SK-N-DZ (cell line): ENCODE results near the gene P4HA2.

Experiments
- DNase-seq: peaks from one replicate; pipeline ENCODE4 v3.0.0-alpha.2; 2015; ENCODE audit warnings: low spot score

The P4HA2 gene

DNA sequence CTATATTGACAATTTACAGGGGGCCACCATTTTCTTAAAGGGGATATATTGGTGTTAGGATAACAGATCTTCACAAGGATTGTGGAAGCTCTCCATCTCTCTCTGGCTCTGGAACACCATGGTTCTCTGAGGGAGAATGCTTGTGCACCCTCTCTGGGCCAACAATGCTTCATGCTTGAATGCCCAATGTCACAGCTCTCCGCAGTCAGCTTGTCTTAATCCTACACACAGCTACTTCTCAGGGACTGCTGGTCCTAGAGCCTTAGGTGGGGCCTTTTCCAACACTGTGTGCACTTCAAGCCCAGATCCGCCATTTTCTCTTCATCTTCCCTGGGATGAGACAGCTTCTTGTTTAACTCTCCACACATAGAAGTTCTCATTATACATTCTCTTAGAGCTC, 22.9 kb upstream of the P4HA2 start:
- DNase-seq = no peak

DNA sequence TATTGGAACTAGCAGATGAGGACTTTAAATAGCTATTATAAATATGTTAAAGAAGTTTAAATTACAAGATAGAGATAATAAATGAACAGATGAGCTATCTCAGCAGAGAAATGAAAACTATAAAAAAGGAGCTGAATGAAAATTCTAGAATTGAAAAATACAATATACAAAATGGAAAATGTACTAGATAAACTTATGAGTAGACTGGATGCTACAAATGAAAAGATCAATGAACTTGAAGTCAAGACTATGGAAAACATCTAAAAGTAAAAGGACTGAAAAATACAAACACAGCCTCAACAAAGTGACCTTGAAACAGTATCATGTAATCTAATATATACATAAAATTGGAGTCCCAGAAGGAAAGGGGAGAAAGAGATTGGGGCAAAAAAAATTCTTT, 19.2 kb upstream of the P4HA2 start:
- no peak for DNase-seq

DNA sequence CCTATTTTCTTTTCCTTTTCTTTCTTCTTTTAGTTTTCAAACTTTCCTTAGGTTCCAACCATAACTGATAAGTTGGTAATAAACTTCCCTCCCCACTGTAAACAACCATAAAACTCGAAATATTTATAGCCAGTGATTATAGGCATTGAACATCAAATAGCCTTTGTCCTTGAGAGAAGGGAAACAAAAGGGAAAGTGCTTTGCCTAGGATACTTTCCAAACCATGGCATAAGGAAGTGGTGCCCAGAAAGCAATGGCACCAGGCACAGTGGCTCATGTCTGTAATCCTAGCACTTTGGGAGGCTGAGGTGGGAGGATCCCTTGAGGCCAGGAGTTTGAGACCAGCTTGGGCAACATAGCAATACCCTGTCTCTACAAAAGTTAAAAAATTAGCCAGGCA, 17.9 kb upstream of the P4HA2 start:
- no peak for DNase-seq

GRCh38 chr5:132243366-132243977, 15.8 kb upstream of the P4HA2 start:
- no peak for DNase-seq

DNA sequence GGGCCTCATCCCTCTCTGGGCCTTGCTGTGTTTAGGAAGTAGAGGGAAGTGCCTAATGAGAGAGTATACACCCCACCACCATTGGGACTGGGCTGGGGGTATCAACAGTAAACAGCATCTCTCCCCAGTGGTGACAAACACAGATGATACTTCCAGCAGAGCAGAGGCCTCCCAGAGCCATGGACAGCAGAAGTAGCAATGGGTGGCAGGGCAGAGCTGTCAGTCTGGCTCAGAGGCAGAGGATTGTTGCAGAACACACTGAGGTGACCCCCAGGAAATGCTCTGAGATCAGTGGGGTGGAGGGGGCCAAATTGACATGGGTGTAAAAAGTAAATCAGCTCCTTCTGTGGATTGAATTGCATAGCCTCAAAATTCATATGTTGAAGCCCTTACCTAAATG, 12.1 kb upstream of the P4HA2 start:
- DNase-seq = no peak

- no peak for DNase-seq
These were observed 11.3 kb upstream of the P4HA2 start for GRCh38 chr5:132238901-132239500.

DNA sequence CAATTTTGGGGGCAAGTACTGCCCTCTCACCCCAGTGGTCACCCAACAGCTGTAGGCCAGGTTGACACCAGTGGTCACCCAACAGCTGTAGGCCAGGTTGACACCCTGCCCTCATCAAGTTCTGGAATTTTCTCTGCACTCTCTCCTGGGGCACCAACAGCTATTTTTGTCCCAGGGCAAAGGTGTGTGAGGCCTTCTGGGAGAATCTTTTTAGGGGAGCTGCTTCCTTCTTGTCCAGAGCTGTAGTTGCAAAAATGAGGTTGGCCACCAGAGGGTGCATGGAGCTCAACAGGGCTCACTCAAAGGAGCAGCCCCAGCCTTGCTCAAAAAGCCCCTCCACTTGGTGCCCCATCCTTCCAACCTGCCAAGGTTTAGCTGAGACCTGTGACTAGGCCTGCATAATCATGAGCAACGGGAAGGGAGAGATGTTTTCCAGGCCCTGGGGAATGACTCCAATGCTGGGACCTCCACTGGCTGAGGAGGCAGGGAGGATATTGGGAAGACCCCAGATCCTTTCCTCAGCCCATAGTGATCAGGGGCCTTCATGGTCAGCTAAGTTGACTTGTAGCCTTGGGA, 10.6 kb upstream of the P4HA2 start:
- DNase-seq = peak; percentile 65

DNA sequence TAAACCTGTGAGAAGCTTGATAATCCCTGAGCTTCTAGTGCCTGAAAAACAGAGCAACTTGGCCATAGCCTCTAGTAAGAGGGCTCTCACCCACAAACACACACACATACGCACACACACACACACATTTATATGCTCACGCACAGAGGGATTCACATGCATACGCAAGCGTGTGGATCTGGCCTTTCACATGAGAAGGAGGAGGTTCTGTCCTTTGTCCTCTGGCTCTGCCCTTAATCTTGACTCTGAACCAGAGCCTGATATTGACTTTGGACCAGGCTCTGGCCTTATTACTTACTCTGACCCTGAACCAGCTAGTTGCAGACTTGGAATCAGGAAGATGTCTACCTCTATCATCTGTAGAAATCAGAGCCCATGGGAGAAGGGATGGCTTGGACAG, 10.0 kb upstream of the P4HA2 start:
- DNase-seq = no peak

- DNase-seq = no peak
These were observed 9.5 kb upstream of the P4HA2 start for GRCh38 chr5:132237141-132237540.

GRCh38 chr5:132235340-132235739, 7.7 kb upstream of the P4HA2 start:
- no peak for DNase-seq

GRCh38 chr5:132234684-132235062, 7.0 kb upstream of the P4HA2 start:
- DNase-seq = no peak

DNA sequence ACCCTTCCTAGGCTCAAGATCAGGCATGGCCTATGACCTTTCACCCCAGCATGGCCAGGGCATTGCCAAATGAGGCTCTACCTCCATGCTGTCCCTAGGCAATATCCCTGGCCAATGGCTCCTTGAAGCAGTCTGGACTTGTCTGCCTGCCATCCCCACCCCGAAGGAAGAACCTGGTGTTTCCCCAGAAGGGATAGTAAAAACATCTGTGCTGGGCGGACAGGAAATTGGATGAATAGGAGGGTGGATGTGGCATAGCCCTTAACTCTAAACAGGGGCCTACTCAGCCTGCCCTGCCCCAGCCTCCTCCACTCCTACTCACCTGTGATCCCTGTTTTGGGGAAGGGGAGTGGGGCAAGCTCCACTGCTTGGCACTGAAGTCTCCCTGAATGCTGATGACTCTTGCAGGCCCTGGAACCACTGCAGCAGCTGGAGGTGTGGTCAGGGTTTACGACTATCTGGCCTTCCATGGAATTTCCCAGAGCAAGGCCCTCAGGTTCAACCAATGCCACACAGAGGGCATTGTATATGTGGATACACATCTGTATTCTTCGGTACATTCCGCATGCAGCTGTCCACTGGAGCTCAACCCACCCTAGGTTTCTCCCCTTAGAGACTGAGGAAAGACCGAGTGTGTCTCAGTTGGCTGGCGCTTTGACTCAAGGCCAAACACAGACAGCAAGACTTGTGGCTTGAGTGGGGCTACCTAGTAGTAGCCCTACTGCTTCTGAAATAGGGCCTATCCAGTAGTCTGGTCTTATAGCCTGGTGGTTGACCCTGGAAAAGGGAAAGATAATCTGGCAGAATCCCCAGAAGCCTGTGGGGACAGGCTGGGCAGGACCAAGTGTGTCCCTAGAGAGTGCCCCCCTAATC, 6.4 kb upstream of the P4HA2 start:
- no peak for DNase-seq

DNA sequence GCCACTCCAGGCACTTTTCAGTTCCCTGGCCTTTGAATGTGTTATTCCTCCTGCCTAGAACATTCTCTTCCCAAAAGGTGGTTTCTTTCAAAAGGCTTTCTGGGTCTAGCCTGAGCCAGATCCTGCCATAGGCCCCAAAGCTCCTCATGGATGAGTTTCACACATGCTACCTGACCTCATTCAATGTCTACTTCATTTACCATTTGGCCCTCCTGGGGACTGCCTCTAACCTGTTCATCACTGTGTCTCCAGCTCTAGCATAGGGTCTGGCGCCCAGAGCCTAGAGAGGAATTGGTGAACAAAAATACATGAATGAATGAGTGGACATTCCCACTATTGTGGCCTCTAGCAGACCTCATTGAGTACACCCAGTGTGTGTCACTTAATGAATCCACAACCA, 5.4 kb upstream of the P4HA2 start:
- no peak for DNase-seq

DNA sequence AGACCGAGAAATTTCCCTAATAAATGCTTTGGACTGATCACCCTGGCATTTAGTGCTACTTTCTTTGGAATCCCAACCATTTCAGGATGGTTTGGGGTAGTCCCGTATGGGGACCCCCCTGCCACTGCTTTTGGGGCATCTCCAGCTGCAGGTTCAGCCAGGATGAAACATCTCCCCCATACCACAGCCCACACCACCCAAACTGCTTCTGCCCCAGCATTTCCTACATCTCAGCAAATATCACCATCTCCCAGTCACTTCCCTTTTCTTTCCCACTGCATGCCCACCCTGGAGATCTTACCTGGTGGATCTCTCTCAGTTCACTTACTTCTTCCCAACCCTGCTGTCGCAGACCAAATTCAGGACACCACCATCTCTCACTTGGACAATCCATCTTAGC, 4.8 kb upstream of the P4HA2 start:
- DNase-seq = no peak

DNA sequence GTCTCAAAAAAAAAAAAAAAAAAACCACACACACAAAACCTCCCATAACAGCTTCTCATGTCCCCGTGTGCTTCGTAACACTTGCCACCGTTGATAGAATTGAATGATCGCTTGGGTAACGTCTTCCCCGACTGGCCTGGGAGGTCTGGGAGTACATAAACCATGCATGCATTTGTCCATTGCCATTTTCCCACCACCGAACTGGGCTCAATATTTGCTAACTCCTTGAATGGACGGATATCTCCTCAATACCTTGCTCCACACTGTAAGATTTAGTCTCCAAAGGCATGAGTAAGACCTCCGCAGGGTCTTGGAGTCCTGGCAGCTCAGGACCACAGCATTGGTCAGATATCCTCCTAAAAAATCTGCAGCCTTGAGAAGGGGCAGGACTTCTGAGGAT, 3.2 kb upstream of the P4HA2 start:
- no peak for DNase-seq

DNA sequence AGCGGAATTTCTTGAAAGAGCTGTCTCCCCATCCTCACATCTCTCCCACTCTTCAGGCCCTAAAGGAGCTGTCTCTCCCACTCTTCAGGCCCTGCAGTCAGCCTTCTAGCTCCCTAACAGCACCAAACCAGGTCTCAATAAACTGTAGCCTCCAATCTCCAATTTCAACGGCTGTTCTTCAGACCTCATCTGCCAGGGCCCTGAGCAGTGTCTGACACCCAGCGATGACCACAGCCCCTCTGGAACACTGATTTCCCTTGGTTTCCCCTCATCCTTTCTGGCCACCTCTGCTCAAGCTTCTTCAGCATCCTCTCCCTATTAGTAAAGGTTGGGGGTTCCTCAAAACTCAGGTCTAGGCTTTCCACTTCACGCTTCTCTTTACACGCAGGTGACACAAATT, 1.6 kb upstream of the P4HA2 start:
- DNase-seq = no peak

DNA sequence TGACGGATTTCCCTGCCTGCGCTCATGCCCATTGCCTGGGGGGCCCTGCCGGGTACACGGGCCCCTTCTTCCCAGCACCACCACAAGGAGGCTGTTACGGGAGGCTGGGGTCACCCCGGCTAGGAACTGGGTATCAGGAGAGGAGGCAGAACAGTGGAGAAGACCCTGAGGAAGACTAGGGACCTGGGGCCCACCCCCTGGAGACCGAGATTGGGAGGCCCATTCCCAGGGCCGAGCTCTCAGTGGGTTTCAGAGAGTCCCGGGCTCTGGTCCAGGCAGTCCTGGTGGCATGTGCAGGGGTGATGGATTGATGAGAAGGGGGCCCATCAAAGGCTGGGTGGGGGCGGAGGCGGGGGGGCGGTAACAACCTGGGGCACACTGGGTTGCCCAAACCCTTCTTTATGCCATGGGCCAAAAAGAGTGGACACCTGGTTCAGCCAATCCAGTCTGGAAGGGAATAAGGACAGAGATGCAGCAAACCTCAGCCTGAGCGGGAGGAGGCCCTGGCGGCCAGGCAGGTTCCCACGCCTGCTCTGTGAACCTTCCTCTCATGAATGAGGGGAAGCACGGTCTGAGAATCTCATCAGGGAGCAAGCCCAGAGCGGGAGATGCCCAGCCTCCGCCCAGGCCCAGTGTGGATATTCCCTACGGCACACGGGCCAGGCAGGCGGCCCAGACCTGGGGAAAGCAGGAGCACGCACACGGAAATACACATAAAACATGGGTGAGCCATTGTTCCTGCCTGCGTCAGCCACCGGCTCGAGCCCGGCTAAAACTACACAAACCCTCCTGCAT, 785 bp upstream of the P4HA2 start:
- DNase-seq = no peak

DNA sequence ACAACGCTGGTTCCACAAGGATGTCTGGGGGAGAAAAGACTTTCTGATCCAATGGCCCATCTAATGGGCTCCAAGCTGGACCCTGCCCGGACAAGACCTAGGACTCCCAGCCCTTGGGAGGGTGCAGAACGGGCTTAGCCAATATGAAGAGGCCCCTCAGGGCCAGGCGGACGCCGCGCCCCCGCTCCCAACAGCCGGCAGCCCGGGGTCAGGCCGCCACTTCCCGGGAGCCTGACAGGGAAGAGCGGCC, 493 bp downstream of the P4HA2 start:
- no peak for DNase-seq

DNA sequence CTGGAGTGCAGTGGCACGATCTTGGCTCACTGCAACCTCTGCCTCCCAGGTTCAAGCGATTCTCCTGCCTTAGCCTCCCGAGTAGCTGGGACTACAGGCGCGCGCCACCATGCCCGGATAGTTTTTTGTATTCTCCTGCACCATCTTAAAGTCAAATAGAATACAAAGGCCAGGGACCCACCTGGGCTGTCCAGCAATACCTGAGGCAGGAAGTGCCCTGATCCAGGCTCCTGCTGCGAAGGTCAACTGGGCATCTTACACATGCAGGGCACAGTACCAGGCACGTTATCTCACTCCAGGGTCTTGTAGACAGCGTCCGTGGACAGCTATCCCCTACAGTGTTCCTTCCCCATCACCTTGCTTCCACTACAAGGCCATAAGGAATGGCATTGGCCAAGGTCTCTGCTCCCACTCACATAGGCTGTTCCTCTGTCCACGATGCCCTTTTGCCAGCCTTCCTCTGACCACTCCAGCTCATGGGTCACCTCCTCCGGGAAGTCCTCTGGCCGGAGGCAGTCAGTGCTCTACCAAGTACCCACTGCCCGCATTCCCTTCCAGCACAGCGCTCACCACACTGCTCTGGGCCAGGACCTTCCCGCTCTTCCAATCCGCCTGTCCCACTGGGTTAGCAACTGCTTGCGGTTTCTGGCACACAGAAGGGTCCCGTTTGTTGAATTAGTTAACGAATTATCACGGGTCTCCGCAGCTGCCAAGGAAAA, 978 bp downstream of the P4HA2 start:
- no peak for DNase-seq

GRCh38 chr5:132225165-132226032, 2.3 kb downstream of the P4HA2 start:
- DNase-seq = no peak

- no peak for DNase-seq
These were observed 2.9 kb downstream of the P4HA2 start for GRCh38 chr5:132224716-132225115.
